Tibial nerve (tissue), 4 donors: ENCODE results near the gene PADI6. TPM values are rescaled to one million over a fixed set of nuclear protein-coding genes. Genes with fewer than 3 reads are reported as not detected.
"Not testable (repeated sequence)": the region's sequence is repeated elsewhere in the genome, so short reads cannot be mapped to it uniquely, and the experiment has no call there.

Experiments
- DNase-seq, 2 donors: peaks; one replicate each; pipeline ENCODE4 v3.0.0-alpha.2; 2019; ENCODE audit warnings: low spot score in 2 of 2
- H3K27ac ChIP-seq, 4 donors: fragments of 200-600 bp; sonication (generic) in 3 of 4; one replicate each; pipeline ENCODE4 v1.5.1; 2017 to 2019; ENCODE audit warnings: mild to moderate bottlenecking in 1 of 4
- H3K27me3 ChIP-seq, 2 donors: fragments of 200-600 bp; sonication (generic) in 1 of 2; one replicate each; pipeline versions ENCODE4 v1.5.1 to v1.6.0; 2017 to 2019
- H3K36me3 ChIP-seq, 3 donors: fragments of 200-600 bp; sonication (generic); one replicate each; pipeline ENCODE4 v1.5.1; 2018 to 2019
- H3K4me1 ChIP-seq, 4 donors: fragments of 200-600 bp; sonication (generic) in 3 of 4; one replicate each; pipeline ENCODE4 v1.5.1; 2017 to 2019
- H3K4me3 ChIP-seq, 4 donors: fragments of 200-600 bp; sonication (generic) in 3 of 4; one replicate each; pipeline ENCODE4 v1.5.1; 2017 to 2019; ENCODE audit warnings: mild to moderate bottlenecking in 1 of 4, moderate library complexity in 1 of 4
- H3K9me3 ChIP-seq, 4 donors: fragments of 200-600 bp; sonication (generic) in 3 of 4; one replicate each; pipeline ENCODE4 v1.5.1; 2017 to 2019
- CTCF ChIP-seq, 5 experiments: fragments of 200-600 bp in 3 of 5; fragments of 450-650 bp in 2 of 5; sonication (generic) in 3 of 5; IDR thresholded peaks; one replicate each; pipeline ENCODE4 v1.5.1; 2016 to 2019; ENCODE audit warnings: antibody characterized with exemption in 5 of 5, mild to moderate bottlenecking in 3 of 5, moderate library complexity in 2 of 5
- EP300 ChIP-seq, 2 donors: sonication (generic); formaldehyde crosslinking; IDR thresholded peaks; one replicate each; pipeline ENCODE4 v1.6.1; 2017; ENCODE audit warnings: antibody characterized with exemption in 2 of 2, mild to moderate bottlenecking in 1 of 2
- POLR2A ChIP-seq, 2 donors: fragments of 450-650 bp; IDR thresholded peaks; one replicate each; pipeline ENCODE4 v1.6.1; 2017; ENCODE audit warnings: antibody characterized with exemption in 2 of 2, mild to moderate bottlenecking in 2 of 2, moderate library complexity in 2 of 2
- WGBS, 2 donors: methylation state at CpG; one replicate each; pipeline ENCODE4 v1.1.5; 2018; 5-methylcytosine and 5-hydroxymethylcytosine counted together
- total RNA-seq, 4 donors: library from RNA; depleted of rRNA; stranded (reverse); fragments of >200 nt; gene quantifications; one replicate each; pipeline ENCODE4 v1.1.0, GENCODE V29; 2016

The PADI6 gene
- total RNA-seq, 4 donors from 2014 or later, result not detected

- 26 to 27% methylated on average over 17 to 20 of the region's 20 CpGs for WGBS, 2 donors
Measured at GRCh38 chr1:17335821-17336710, 35.9 kb upstream of the PADI6 start.

GRCh38 chr1:17338706-17339493 is 33.1 kb upstream of the PADI6 start:
- Histone ChIP-seq H3K4me3 (no peak overlapping the region), H3K36me3 (no peaks in the 10 kb centered on the region), H3K9me3 (no peaks in the 10 kb centered on the region), H3K27me3 (peaks cover 0 to 13% of the 10 kb centered on the region in 2 donors), H3K27ac (no peak overlapping the region), H3K4me1 (no peaks in the 10 kb centered on the region)
- TF ChIP-seq POLR2A (IDR thresholded peaks at IDR 0.05), result no peak
- no peak for DNase-seq
- 67 to 74% methylated on average over 15 of the region's 15 CpGs for WGBS, 2 donors

More at GRCh38 chr1:17335821-17336710, 35.9 kb upstream of the PADI6 start:
- Histone ChIP-seq H3K27me3 (peaks cover 0 to 3% of the 10 kb centered on the region in 2 donors), H3K4me1 (no peaks in the 10 kb centered on the region), H3K27ac (no peak overlapping the region), H3K9me3 (peaks cover 0 to 11% (median 0%) of the 10 kb centered on the region in 4 donors), H3K4me3 (no peak overlapping the region), H3K36me3 (no peaks in the 10 kb centered on the region)
- DNase-seq, result peak; percentile 28 to 45
- TF ChIP-seq CTCF (IDR thresholded peaks at IDR 0.05) (peak; percentile 44 to 75 (median 54)), POLR2A (IDR thresholded peaks at IDR 0.05) (no peak), EP300 (IDR thresholded peaks at IDR 0.05) (no peak)

- Histone ChIP-seq H3K27me3 (peaks cover 0 to 13% of the 10 kb centered on the region in 2 donors), H3K36me3 (no peaks in the 10 kb centered on the region), H3K27ac (no peak overlapping the region), H3K4me3 (no peak overlapping the region), H3K4me1 (no peaks in the 10 kb centered on the region), H3K9me3 (peaks cover 0 to 5% (median 0%) of the 10 kb centered on the region in 4 donors)
- TF ChIP-seq POLR2A (IDR thresholded peaks at IDR 0.05), result no peak
- no peak for TF ChIP-seq EP300 (IDR thresholded peaks at IDR 0.05)
- no peak for TF ChIP-seq CTCF (IDR thresholded peaks at IDR 0.05)
- DNase-seq, result no peak
- WGBS, 2 donors, result 65 to 80% methylated on average over 7 of the region's 7 CpGs
Measured at GRCh38 chr1:17339521-17339920, 32.5 kb upstream of the PADI6 start.

GRCh38 chr1:17340358-17340757 is 31.6 kb upstream of the PADI6 start:
- TF ChIP-seq CTCF (IDR thresholded peaks at IDR 0.05), result no peak
- no peak for TF ChIP-seq POLR2A (IDR thresholded peaks at IDR 0.05)
- no peak for TF ChIP-seq EP300 (IDR thresholded peaks at IDR 0.05)
- 63 to 68% methylated on average over 8 of the region's 8 CpGs for WGBS, 2 donors
- no peak for DNase-seq
- no peaks in the 10 kb centered on the region for H3K4me1 ChIP-seq
- no peak overlapping the region for H3K4me3 ChIP-seq
- H3K9me3 ChIP-seq, result peaks cover 0 to 11% (median 0%) of the 10 kb centered on the region in 4 donors
- no peak overlapping the region for H3K27ac ChIP-seq
- H3K36me3 ChIP-seq, result no peaks in the 10 kb centered on the region
- peaks cover 0 to 13% of the 10 kb centered on the region in 2 donors for H3K27me3 ChIP-seq

- DNase-seq, result no peak
- H3K36me3 ChIP-seq, result no peaks in the 10 kb centered on the region
- 65 to 80% methylated on average over 10 to 17 of the region's 17 CpGs for WGBS, 2 donors
- no peak overlapping the region for H3K27ac ChIP-seq
- no peak overlapping the region for H3K4me3 ChIP-seq
- H3K27me3 ChIP-seq, result peaks cover 0 to 10% of the 10 kb centered on the region in 2 donors
- TF ChIP-seq POLR2A (IDR thresholded peaks at IDR 0.05), result no peak
- TF ChIP-seq CTCF (IDR thresholded peaks at IDR 0.05), result no peak
- no peak for TF ChIP-seq EP300 (IDR thresholded peaks at IDR 0.05)
- H3K9me3 ChIP-seq, result peaks cover 0 to 11% (median 0%) of the 10 kb centered on the region in 4 donors
- H3K4me1 ChIP-seq, result no peaks in the 10 kb centered on the region
Measured at GRCh38 chr1:17342014-17342441, 30.0 kb upstream of the PADI6 start.

- Histone ChIP-seq H3K9me3 (peaks cover 0 to 11% (median 0%) of the 10 kb centered on the region in 4 donors), H3K27me3 (peaks cover 0 to 14% of the 10 kb centered on the region in 2 donors)
- 91 to 96% methylated on average over 5 of the region's 5 CpGs for WGBS, 2 donors
- not testable (repeated sequence) for H3K27ac ChIP-seq, H3K4me1 ChIP-seq, H3K4me3 ChIP-seq, H3K36me3 ChIP-seq, DNase-seq
Measured at GRCh38 chr1:17345506-17345905, 26.5 kb upstream of the PADI6 start.
